ENCODE data around the gene CYP2C19. TPM values are rescaled to one million over a fixed set of nuclear protein-coding genes. Genes with fewer than 3 reads are reported as not detected.
"Not testable (repeated sequence)": the region's sequence is repeated elsewhere in the genome, so short reads cannot be mapped to it uniquely, and the experiment has no call there.

The CYP2C19 gene
- polyA plus RNA-seq, 1 donor from 2014 or later, result 0.16 TPM

DNA sequence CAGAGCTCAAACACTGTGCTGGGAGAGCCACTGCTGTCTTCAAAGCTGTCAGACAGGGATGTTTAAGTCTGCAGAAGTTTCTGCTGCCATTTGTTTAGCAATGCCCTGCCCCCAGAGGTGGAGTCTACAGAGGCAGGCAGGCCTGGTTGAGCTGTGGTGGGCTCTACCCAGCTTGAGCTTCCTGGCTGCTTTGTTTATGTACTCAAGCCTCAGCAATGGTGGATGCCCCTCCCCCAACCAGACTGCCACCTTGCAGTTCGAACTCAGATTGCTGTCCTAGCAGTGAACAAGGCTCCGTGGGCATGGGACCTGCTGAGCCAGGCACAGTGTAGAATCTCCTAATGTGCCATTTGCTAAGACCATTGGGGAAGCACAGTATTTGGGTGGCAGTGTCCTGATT, 4.6 kb upstream of the CYP2C19 start:
- H3K9me3 ChIP-seq (ENCODE audit: low read length), result no peaks in the 10 kb centered on the region
- H3F3A ChIP-seq (ENCODE audit: insufficient read depth, low read length, poor library complexity, severe bottlenecking), result no peaks in the 10 kb centered on the region
- no peak overlapping the region for H3K9ac ChIP-seq (ENCODE audit: low read length)
- no peaks in the 10 kb centered on the region for H3K36me3 ChIP-seq (ENCODE audit: insufficient read depth, low read length)
- H2AFZ ChIP-seq (ENCODE audit: low read depth, low read length), result no peak overlapping the region
- TF ChIP-seq, protein P1, sequence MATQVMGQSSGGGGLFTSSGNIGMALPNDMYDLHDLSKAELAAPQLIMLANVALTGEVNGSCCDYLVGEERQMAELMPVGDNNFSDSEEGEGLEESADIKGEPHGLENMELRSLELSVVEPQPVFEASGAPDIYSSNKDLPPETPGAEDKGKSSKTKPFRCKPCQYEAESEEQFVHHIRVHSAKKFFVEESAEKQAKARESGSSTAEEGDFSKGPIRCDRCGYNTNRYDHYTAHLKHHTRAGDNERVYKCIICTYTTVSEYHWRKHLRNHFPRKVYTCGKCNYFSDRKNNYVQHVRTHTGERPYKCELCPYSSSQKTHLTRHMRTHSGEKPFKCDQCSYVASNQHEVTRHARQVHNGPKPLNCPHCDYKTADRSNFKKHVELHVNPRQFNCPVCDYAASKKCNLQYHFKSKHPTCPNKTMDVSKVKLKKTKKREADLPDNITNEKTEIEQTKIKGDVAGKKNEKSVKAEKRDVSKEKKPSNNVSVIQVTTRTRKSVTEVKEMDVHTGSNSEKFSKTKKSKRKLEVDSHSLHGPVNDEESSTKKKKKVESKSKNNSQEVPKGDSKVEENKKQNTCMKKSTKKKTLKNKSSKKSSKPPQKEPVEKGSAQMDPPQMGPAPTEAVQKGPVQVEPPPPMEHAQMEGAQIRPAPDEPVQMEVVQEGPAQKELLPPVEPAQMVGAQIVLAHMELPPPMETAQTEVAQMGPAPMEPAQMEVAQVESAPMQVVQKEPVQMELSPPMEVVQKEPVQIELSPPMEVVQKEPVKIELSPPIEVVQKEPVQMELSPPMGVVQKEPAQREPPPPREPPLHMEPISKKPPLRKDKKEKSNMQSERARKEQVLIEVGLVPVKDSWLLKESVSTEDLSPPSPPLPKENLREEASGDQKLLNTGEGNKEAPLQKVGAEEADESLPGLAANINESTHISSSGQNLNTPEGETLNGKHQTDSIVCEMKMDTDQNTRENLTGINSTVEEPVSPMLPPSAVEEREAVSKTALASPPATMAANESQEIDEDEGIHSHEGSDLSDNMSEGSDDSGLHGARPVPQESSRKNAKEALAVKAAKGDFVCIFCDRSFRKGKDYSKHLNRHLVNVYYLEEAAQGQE (IDR thresholded peaks at IDR 0.05; ENCODE audit: borderline replicate concordance), result no peak
- TF ChIP-seq POLR2AphosphoS5 (IDR thresholded peaks at IDR 0.05) (no peak), TAF1 (IDR thresholded peaks at IDR 0.05; ENCODE audit: low read depth) (no peak), EZH2 (IDR thresholded peaks at IDR 0.05; ENCODE audit: borderline replicate concordance, insufficient read depth, low read length, poor library complexity, severe bottlenecking) (no peak), EP300 (conservative IDR thresholded peaks at IDR 0.05; ENCODE audit: poor library complexity, severe bottlenecking) (no peak), SMC3 (conservative IDR thresholded peaks at IDR 0.05; ENCODE audit: poor library complexity) (no peak)
- TF ChIP-seq, protein P2, sequence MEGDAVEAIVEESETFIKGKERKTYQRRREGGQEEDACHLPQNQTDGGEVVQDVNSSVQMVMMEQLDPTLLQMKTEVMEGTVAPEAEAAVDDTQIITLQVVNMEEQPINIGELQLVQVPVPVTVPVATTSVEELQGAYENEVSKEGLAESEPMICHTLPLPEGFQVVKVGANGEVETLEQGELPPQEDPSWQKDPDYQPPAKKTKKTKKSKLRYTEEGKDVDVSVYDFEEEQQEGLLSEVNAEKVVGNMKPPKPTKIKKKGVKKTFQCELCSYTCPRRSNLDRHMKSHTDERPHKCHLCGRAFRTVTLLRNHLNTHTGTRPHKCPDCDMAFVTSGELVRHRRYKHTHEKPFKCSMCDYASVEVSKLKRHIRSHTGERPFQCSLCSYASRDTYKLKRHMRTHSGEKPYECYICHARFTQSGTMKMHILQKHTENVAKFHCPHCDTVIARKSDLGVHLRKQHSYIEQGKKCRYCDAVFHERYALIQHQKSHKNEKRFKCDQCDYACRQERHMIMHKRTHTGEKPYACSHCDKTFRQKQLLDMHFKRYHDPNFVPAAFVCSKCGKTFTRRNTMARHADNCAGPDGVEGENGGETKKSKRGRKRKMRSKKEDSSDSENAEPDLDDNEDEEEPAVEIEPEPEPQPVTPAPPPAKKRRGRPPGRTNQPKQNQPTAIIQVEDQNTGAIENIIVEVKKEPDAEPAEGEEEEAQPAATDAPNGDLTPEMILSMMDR (IDR thresholded peaks at IDR 0.05; ENCODE audit: poor library complexity, severe bottlenecking), result no peak
- no peaks in the 10 kb centered on the region for H3K9me2 ChIP-seq (ENCODE audit: insufficient read depth, low read length)
- no peak overlapping the region for H3K27ac ChIP-seq (ENCODE audit: low read length)
- H3K79me2 ChIP-seq (replicated peaks; ENCODE audit: insufficient read depth, low read length), result no peaks in the 10 kb centered on the region
- H3K4me3 ChIP-seq (ENCODE audit: low read length), result no peak overlapping the region
- no peak overlapping the region for H3K4me2 ChIP-seq (ENCODE audit: low read length)
- H3K27me3 ChIP-seq (ENCODE audit: insufficient read depth, low read depth, low read length), result no peaks in the 10 kb centered on the region
- H4K20me1 ChIP-seq (ENCODE audit: insufficient read depth), result no peaks in the 10 kb centered on the region

DNA sequence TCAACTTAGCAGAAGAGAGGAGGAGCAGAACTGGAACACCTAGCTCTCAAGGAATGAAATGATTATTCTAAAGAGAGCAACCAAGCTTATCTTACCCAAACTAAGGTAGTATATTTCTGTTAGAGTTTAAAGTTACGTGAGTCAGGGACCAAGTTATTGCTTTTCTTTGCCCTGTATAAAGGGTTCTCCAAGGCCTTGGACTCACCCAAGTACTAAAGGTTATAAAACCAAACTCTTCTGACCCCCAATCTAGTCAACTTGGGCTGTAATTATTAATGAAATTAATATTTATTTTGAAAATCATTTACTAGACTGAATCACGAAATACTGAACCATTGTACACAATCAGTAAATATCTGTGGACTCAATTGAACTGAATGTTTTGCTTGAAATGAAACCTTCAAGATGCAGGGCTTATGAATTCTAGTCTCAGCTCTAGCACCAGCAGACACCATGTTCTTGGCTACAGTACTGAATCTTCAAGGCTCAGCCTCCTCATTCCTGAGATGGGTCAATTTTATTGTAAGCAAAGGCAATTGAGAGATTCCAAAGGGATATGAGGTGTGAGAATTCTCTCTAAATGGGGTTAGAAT, 1.8 kb upstream of the CYP2C19 start:
- Histone ChIP-seq H2AFZ (ENCODE audit: low read depth, low read length) (no peak overlapping the region), H3K4me2 (ENCODE audit: low read length) (no peak overlapping the region), H3K79me2 (replicated peaks; ENCODE audit: insufficient read depth, low read length) (no peaks in the 10 kb centered on the region), H3K27ac (ENCODE audit: low read length) (no peak overlapping the region), H3K9me2 (ENCODE audit: insufficient read depth, low read length) (no peaks in the 10 kb centered on the region), H3K4me3 (ENCODE audit: low read length) (no peak overlapping the region), H3K9me3 (ENCODE audit: low read length) (no peaks in the 10 kb centered on the region), H3F3A (ENCODE audit: insufficient read depth, low read length, poor library complexity, severe bottlenecking) (no peaks in the 10 kb centered on the region), H3K9ac (ENCODE audit: low read length) (no peak overlapping the region), H4K20me1 (ENCODE audit: insufficient read depth) (no peaks in the 10 kb centered on the region), H3K36me3 (ENCODE audit: insufficient read depth, low read length) (no peaks in the 10 kb centered on the region), H3K27me3 (ENCODE audit: insufficient read depth, low read depth, low read length) (no peaks in the 10 kb centered on the region)
- TF ChIP-seq, protein P2 (IDR thresholded peaks at IDR 0.05; ENCODE audit: poor library complexity, severe bottlenecking), result no peak
- TF ChIP-seq, protein P1 (IDR thresholded peaks at IDR 0.05; ENCODE audit: borderline replicate concordance), result no peak
- TF ChIP-seq RAD21 (conservative IDR thresholded peaks at IDR 0.05) (no peak), POLR2AphosphoS5 (IDR thresholded peaks at IDR 0.05) (no peak), SMC3 (conservative IDR thresholded peaks at IDR 0.05; ENCODE audit: poor library complexity) (no peak), TAF1 (IDR thresholded peaks at IDR 0.05; ENCODE audit: low read depth) (no peak), EP300 (conservative IDR thresholded peaks at IDR 0.05; ENCODE audit: poor library complexity, severe bottlenecking) (no peak), EZH2 (IDR thresholded peaks at IDR 0.05; ENCODE audit: borderline replicate concordance, insufficient read depth, low read length, poor library complexity, severe bottlenecking) (no peak), MXI1 (conservative IDR thresholded peaks at IDR 0.05; ENCODE audit: poor library complexity, severe bottlenecking) (no peak)

DNA sequence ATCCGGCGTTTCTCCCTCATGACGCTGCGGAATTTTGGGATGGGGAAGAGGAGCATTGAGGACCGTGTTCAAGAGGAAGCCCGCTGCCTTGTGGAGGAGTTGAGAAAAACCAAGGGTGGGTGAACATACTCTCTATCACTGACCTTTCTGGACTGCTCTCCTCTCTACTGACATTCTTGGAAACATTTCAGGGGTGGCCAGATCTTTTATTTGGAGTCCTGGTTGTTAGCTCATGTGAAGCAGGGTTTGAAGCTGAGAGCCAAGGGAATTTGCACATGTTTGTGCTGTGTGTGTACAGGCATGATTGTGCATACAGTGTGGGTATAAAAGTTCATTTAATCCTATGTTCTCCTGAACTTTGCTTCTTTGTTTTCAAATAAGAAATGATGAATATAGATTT, 12.9 kb downstream of the CYP2C19 start:
- H2AFZ ChIP-seq (ENCODE audit: low read depth, low read length); H4K20me1 ChIP-seq (ENCODE audit: insufficient read depth); H3K9me3 ChIP-seq (ENCODE audit: low read length); H3K36me3 ChIP-seq (ENCODE audit: insufficient read depth, low read length); H3K4me2 ChIP-seq (ENCODE audit: low read length); H3K27me3 ChIP-seq (ENCODE audit: insufficient read depth, low read depth, low read length); H3K9me2 ChIP-seq (ENCODE audit: insufficient read depth, low read length); H3K27ac ChIP-seq (ENCODE audit: low read length); H3K79me2 ChIP-seq (replicated peaks; ENCODE audit: insufficient read depth, low read length); H3F3A ChIP-seq (ENCODE audit: insufficient read depth, low read length, poor library complexity, severe bottlenecking); H3K4me3 ChIP-seq (ENCODE audit: low read length); H3K9ac ChIP-seq (ENCODE audit: low read length): not testable (repeated sequence)

All from neural cell (in vitro differentiated cells).